Esophagus (tissue), 2 donors: ENCODE results near the gene YKT6. TPM values are rescaled to one million over a fixed set of nuclear protein-coding genes. Genes with fewer than 3 reads are reported as not detected.

Experiments
- H3K27ac ChIP-seq, 2 donors: one replicate each; pipeline ENCODE4 v1.5.1; 2013; ENCODE audit warnings: low read depth in 2 of 2, mild to moderate bottlenecking in 2 of 2, inconsistent platforms in 1 of 2, low read length in 1 of 2, moderate library complexity in 1 of 2
- H3K27me3 ChIP-seq, 2 donors: one replicate each; pipeline ENCODE4 v1.6.1; 2013; ENCODE audit warnings: low read length in 2 of 2, control low read depth in 1 of 2, mild to moderate bottlenecking in 1 of 2; ENCODE audit not compliant: insufficient read depth in 2 of 2, control insufficient read depth in 1 of 2
- H3K36me3 ChIP-seq, 2 donors: one replicate each; pipeline ENCODE4 v1.6.1; 2013; ENCODE audit warnings: low read length in 1 of 2; ENCODE audit not compliant: control insufficient read depth in 2 of 2, insufficient read depth in 2 of 2
- H3K4me1 ChIP-seq, 2 donors: one replicate each; pipeline ENCODE4 v1.6.1; 2013; ENCODE audit warnings: low read length in 1 of 2; ENCODE audit not compliant: control insufficient read depth in 2 of 2, insufficient read depth in 2 of 2
- H3K4me3 ChIP-seq, 2 donors: one replicate each; pipeline ENCODE4 v1.5.1; 2013; ENCODE audit warnings: low read length in 2 of 2, mild to moderate bottlenecking in 2 of 2, low read depth in 1 of 2, moderate library complexity in 1 of 2
- H3K9me3 ChIP-seq, 2 donors: one replicate each; pipeline ENCODE4 v1.6.1; 2013; ENCODE audit warnings: mild to moderate bottlenecking in 2 of 2, low read depth in 1 of 2, low read length in 1 of 2, moderate library complexity in 1 of 2; ENCODE audit not compliant: control insufficient read depth in 2 of 2, insufficient read depth in 1 of 2
- WGBS, 2 donors: extraction: QIAGEN DNeasy Blood & Tissue Kit; methylation state at CpG; one replicate each; pipeline ENCODE4 v1.1.7; 2013; 5-methylcytosine and 5-hydroxymethylcytosine counted together
- polyA plus RNA-seq, 2 donors: library from polyadenylated mRNA; stranded (reverse); fragments of 200-250 nt; gene quantifications; one replicate each; pipeline ENCODE4 v1.2.3, GENCODE V29; 2013
- donor health status: healthy with polysubstance abuse.
- donor health status: Bipolar disorder and iron deficiency.

Gene YKT6
- polyA plus RNA-seq, 2 donors, result 32.7 to 52.6 TPM

- Histone ChIP-seq H3K27me3 (no peaks in the 10 kb centered on the region), H3K36me3 (no peaks in the 10 kb centered on the region), H3K4me1 (peaks cover 0 to 9% of the 10 kb centered on the region in 2 donors), H3K4me3 (no peak overlapping the region), H3K27ac (no peak overlapping the region), H3K9me3 (peaks cover 0 to 3% of the 10 kb centered on the region in 2 donors)
- WGBS, 2 donors, result 83 to 85% methylated on average over 11 of the region's 11 CpGs
These were observed 21.3 kb downstream of the YKT6 start for GRCh38 chr7:44222074-44222473.

- Histone ChIP-seq H3K36me3 (no peaks in the 10 kb centered on the region), H3K4me3 (no peak overlapping the region), H3K9me3 (peaks cover 0 to 3% of the 10 kb centered on the region in 2 donors), H3K27me3 (no peaks in the 10 kb centered on the region), H3K27ac (no peak overlapping the region), H3K4me1 (peaks cover 0 to 9% of the 10 kb centered on the region in 2 donors)
- 90 to 92% methylated on average over 11 of the region's 11 CpGs for WGBS, 2 donors
These were observed 22.0 kb downstream of the YKT6 start for GRCh38 chr7:44222776-44223261.

- Histone ChIP-seq H3K4me3 (no peak overlapping the region), H3K27me3 (no peaks in the 10 kb centered on the region), H3K36me3 (no peaks in the 10 kb centered on the region), H3K4me1 (peaks cover 0 to 9% of the 10 kb centered on the region in 2 donors), H3K27ac (no peak overlapping the region), H3K9me3 (peaks cover 0 to 3% of the 10 kb centered on the region in 2 donors)
- 51 to 59% methylated on average over 5 of the region's 5 CpGs for WGBS, 2 donors
These were observed 22.7 kb downstream of the YKT6 start for GRCh38 chr7:44223362-44224079.

GRCh38 chr7:44224080-44224973, 23.5 kb downstream of the YKT6 start:
- Histone ChIP-seq H3K36me3 (no peaks in the 10 kb centered on the region), H3K9me3 (no peaks in the 10 kb centered on the region), H3K4me1 (peaks cover 0 to 9% of the 10 kb centered on the region in 2 donors), H3K4me3 (no peak overlapping the region), H3K27ac (no peak overlapping the region), H3K27me3 (no peaks in the 10 kb centered on the region)
- WGBS, 2 donors, result 39 to 44% methylated on average over 18 of the region's 18 CpGs

- Histone ChIP-seq H3K4me3 (no peak overlapping the region), H3K27me3 (no peaks in the 10 kb centered on the region), H3K36me3 (no peaks in the 10 kb centered on the region), H3K4me1 (peaks cover 0 to 9% of the 10 kb centered on the region in 2 donors), H3K9me3 (no peaks in the 10 kb centered on the region), H3K27ac (no peak overlapping the region)
- 51 to 67% methylated on average over 7 to 10 of the region's 10 CpGs for WGBS, 2 donors
These were observed 24.3 kb downstream of the YKT6 start for GRCh38 chr7:44224974-44225565.

- Histone ChIP-seq H3K4me3 (no peak overlapping the region), H3K9me3 (no peaks in the 10 kb centered on the region), H3K27me3 (no peaks in the 10 kb centered on the region), H3K4me1 (peaks cover 0 to 9% of the 10 kb centered on the region in 2 donors), H3K36me3 (no peaks in the 10 kb centered on the region), H3K27ac (no peak overlapping the region)
- WGBS, 2 donors, result 59 to 68% methylated on average over 24 to 26 of the region's 26 CpGs
These were observed 25.0 kb downstream of the YKT6 start for GRCh38 chr7:44225566-44226395.

GRCh38 chr7:44226396-44226753, 25.6 kb downstream of the YKT6 start:
- Histone ChIP-seq H3K27ac (no peak overlapping the region), H3K9me3 (no peaks in the 10 kb centered on the region), H3K4me3 (no peak overlapping the region), H3K27me3 (no peaks in the 10 kb centered on the region), H3K4me1 (peaks cover 0 to 9% of the 10 kb centered on the region in 2 donors), H3K36me3 (no peaks in the 10 kb centered on the region)
- WGBS, 2 donors, result 66 to 73% methylated on average over 17 of the region's 17 CpGs

- H3K4me3 ChIP-seq, result no peak overlapping the region
- peaks cover 0 to 9% of the 10 kb centered on the region in 2 donors for H3K4me1 ChIP-seq
- WGBS, 2 donors, result 82% methylated on average over 14 of the region's 14 CpGs
- no peaks in the 10 kb centered on the region for H3K9me3 ChIP-seq
- no peak overlapping the region for H3K27ac ChIP-seq
- no peaks in the 10 kb centered on the region for H3K36me3 ChIP-seq
- no peaks in the 10 kb centered on the region for H3K27me3 ChIP-seq
These were observed 27.1 kb downstream of the YKT6 start for GRCh38 chr7:44227911-44228310.
